AG04450 (cell line): ENCODE data around the gene NOVA1. TPM values are rescaled to one million over a fixed set of nuclear protein-coding genes. Genes with fewer than 3 reads are reported as not detected.

ENCODE experiments used
- CTCF ChIA-PET: fragments of 300-600, 350-600 bp; formaldehyde crosslinking; extraction: SDS; loops from one replicate; lab custom pipeline; 2022; ENCODE audit warnings: antibody characterized with exemption, inconsistent platforms; lab: Charles Lee
- POLR2A ChIA-PET: fragments of 350-600 bp; formaldehyde crosslinking; extraction: SDS; loops from one replicate; lab custom pipeline; 2021; ENCODE audit warnings: antibody characterized with exemption, inconsistent platforms; lab: Yijun Ruan, JAX
- DNase-seq: peaks from one replicate; pipeline ENCODE4 v3.0.0-alpha.2; 2011; ENCODE audit warnings: low read depth, low spot score
- H3K27ac ChIP-seq: one replicate; pipeline ENCODE4 v1.5.1; 2012; ENCODE audit warnings: low read depth, low read length, control low read depth
- H3K27me3 ChIP-seq: one replicate; pipeline ENCODE4 v1.6.0; 2012; ENCODE audit warnings: low read length; ENCODE audit not compliant: control insufficient read depth, insufficient read depth
- H3K4me3 ChIP-seq: 2 replicates; pipeline ENCODE4 v1.5.1; 2011; ENCODE audit warnings: mild to moderate bottlenecking, low read depth, low read length, control low read depth
- H3K9me3 ChIP-seq: 2 replicates; pipeline ENCODE4 v1.5.1; 2012; ENCODE audit warnings: low read length; ENCODE audit not compliant: control insufficient read depth, insufficient read depth
- CTCF ChIP-seq: IDR thresholded peaks from 2 replicates; pipeline ENCODE4 v1.5.1; 2011; ENCODE audit warnings: low read depth, low read length, control low read depth, inconsistent platforms
- polyA plus RNA-seq: library from polyadenylated mRNA; depleted of rRNA; stranded (reverse); fragments of >200 nt; gene quantifications from 2 replicates; pipeline ENCODE4 v1.2.3, GENCODE V29; 2011

Gene NOVA1
- polyA plus RNA-seq, 1 experiment, result 5.1 TPM

DNA sequence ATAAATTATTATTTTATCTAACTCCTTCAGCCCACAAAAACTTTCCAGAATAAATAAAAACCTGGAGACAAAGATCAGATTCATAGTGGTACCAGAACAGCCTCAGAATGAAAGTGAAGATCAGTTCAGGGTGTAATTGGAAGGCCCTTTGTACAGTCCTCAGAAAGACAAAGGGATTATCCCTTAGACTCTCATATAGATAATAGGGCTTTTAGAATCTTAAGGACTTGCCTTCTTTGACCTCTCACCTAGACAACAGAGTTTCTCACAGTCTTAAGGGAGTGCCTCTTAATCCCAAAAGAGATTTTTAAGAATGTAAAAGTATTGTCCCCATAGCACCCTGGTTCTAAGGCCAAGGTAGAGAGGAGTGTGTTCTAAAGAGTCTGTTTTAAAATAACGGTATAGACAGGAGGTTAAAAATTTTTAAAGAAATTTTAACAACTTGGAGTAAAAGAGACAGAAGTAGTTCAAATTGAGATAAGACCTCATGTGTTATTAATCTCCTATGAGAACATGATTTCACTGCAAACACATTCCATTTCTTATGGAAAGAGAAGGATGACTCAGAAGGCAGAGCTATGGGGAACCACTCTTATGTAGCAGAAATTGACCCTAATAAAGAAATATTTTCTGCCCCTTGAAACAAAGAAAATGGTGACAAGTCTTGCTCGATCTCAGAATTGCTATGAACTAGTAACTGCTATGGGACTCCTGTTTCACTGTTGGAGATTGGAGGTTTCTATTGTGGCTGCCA, 24.2 kb upstream of the NOVA1 start:
- no peak overlapping the region for H3K4me3 ChIP-seq
- no peak for DNase-seq
- TF ChIP-seq CTCF, result no peak
- ChIA-PET POLR2A (no interaction called here), CTCF (no interaction called here)
- H3K9me3 ChIP-seq, result no peaks in the 10 kb centered on the region
- H3K27ac ChIP-seq, result no peak overlapping the region
- H3K27me3 ChIP-seq, result no peaks in the 10 kb centered on the region

- Histone ChIP-seq H3K9me3 (no peaks in the 10 kb centered on the region), H3K27me3 (no peaks in the 10 kb centered on the region), H3K27ac (no peak overlapping the region), H3K4me3 (no peak overlapping the region)
- ChIA-PET CTCF (no interaction called here), POLR2A (no interaction called here)
- no peak for DNase-seq
- no peak for TF ChIP-seq CTCF
Observed at GRCh38 chr14:26621364-26621763, 23.5 kb upstream of the NOVA1 start.

DNA sequence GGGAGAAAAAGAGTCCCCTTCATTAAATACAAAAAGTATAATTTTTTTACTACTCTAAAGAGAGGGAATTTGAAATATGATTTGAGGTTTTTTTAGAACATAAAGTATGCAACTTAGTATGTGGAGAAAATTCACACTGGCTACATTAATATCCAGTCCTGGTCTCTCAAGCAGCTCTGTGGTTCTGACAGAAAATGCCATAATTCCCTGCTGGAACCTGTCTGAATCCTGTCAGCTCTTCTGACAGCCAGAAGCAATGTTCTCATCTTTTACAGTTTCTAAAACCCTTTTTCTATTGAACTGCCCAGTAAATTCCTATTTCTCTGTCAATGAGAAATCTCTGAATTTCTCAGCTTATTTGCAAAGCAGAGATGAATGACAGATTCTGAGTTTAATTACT, 13.4 kb upstream of the NOVA1 start:
- no peak for TF ChIP-seq CTCF
- ChIA-PET POLR2A (no interaction called here), CTCF (no interaction called here)
- H3K27me3 ChIP-seq, result no peaks in the 10 kb centered on the region
- no peak overlapping the region for H3K27ac ChIP-seq
- no peaks in the 10 kb centered on the region for H3K9me3 ChIP-seq
- H3K4me3 ChIP-seq, result no peak overlapping the region
- no peak for DNase-seq

GRCh38 chr14:26606729-26607312, 9.0 kb upstream of the NOVA1 start:
- Histone ChIP-seq H3K9me3 (no peaks in the 10 kb centered on the region), H3K27me3 (no peaks in the 10 kb centered on the region), H3K27ac (no peak overlapping the region), H3K4me3 (no peak overlapping the region)
- ChIA-PET POLR2A (no interaction called here), CTCF (no interaction called here)
- no peak for TF ChIP-seq CTCF
- no peak for DNase-seq

- Histone ChIP-seq H3K27me3 (no peaks in the 10 kb centered on the region), H3K4me3 (no peak overlapping the region), H3K27ac (no peak overlapping the region), H3K9me3 (no peaks in the 10 kb centered on the region)
- ChIA-PET POLR2A (no interaction called here), CTCF (no interaction called here)
- no peak for TF ChIP-seq CTCF
- DNase-seq, result no peak
Observed at GRCh38 chr14:26605602-26606001, 7.8 kb upstream of the NOVA1 start.
